ENCODE measurements around the gene ZNF850. TPM values are rescaled to one million over a fixed set of nuclear protein-coding genes. Genes with fewer than 3 reads are reported as not detected.

The ZNF850 gene
- 4.2 and 9.2 TPM in 2 replicates for total RNA-seq

GRCh38 chr19:36772311-36773222 lies at the start of gene ZNF850:
TSS of gene ZNF850 (minus strand) at chr19:36772807. CDS start at chr19:36762606, 10,201 bp downstream.

GRCh38 chr19:36687214-36688056 lies 85.2 kb downstream of the ZNF850 start, which contains the start of gene ZNF567:
TSS of gene ZNF567 (plus strand) at chr19:36687612. CDS start at chr19:36694868, 7,256 bp downstream.

Other genes with a start within 250 kb of the ZNF850 start
- gene ZNF260, start 244.5 kb downstream of the ZNF850 start, total RNA-seq: 8.1 and 10.5 TPM in 2 replicates
- gene ZNF529, start 199.5 kb downstream of the ZNF850 start, total RNA-seq: 7.2 and 10.3 TPM in 2 replicates
- gene ZNF382, start 167.5 kb downstream of the ZNF850 start, total RNA-seq: 9.2 and 10.9 TPM in 2 replicates
- gene ZNF461, start 106.0 kb downstream of the ZNF850 start, total RNA-seq: 8.2 and 9.2 TPM in 2 replicates
- gene ZNF567, start 85.2 kb downstream of the ZNF850 start, total RNA-seq: 5.7 and 5.9 TPM in 2 replicates
- 2.4 and 6.3 TPM in 2 replicates for gene ZNF790, start 65.6 kb upstream of the ZNF850 start, total RNA-seq
- gene ZNF345, start 78.1 kb upstream of the ZNF850 start, total RNA-seq: 1.4 and 2.4 TPM in 2 replicates
- 2.4 and 4.4 TPM in 2 replicates for gene ZNF829, start 143.5 kb upstream of the ZNF850 start, total RNA-seq
- gene ZNF568, start 143.5 kb upstream of the ZNF850 start, total RNA-seq: 9.0 and 9.6 TPM in 2 replicates